Osteoblast (primary cell): ENCODE data around the gene CGREF1. TPM values are rescaled to one million over a fixed set of nuclear protein-coding genes. Genes with fewer than 3 reads are reported as not detected.
"Not testable (repeated sequence)": the region's sequence is repeated elsewhere in the genome, so short reads cannot be mapped to it uniquely, and the experiment has no call there.

ENCODE experiments used
- DNase-seq: peaks from one replicate; pipeline ENCODE4 v3.0.0; 2011; ENCODE audit warnings: low spot score, mixed read lengths; ENCODE audit not compliant: insufficient read length; ENCODE audit errors: missing footprints
- H2AFZ ChIP-seq: 2 replicates; pipeline ENCODE4 v1.6.0; 2011; ENCODE audit warnings: mild to moderate bottlenecking, low read length
- H3K27ac ChIP-seq: 2 replicates; pipeline ENCODE4 v1.5.1; 2011; ENCODE audit warnings: mild to moderate bottlenecking, low read depth, low read length, moderate library complexity
- H3K27me3 ChIP-seq: 2 replicates; pipeline ENCODE4 v1.6.0; 2012; ENCODE audit warnings: mild to moderate bottlenecking, control low read depth, inconsistent platforms, low read length, moderate library complexity; ENCODE audit not compliant: insufficient read depth
- H3K36me3 ChIP-seq: 2 replicates; pipeline ENCODE4 v1.5.1; 2011; ENCODE audit warnings: mild to moderate bottlenecking, low read length, control low read depth, moderate library complexity; ENCODE audit not compliant: insufficient read depth
- H3K4me1 ChIP-seq: 2 replicates; pipeline ENCODE4 v1.5.1; 2011; ENCODE audit warnings: mild to moderate bottlenecking, low read length, control low read depth, moderate library complexity; ENCODE audit not compliant: insufficient read depth
- H3K4me2 ChIP-seq: 2 replicates; pipeline ENCODE4 v1.6.0; 2011; ENCODE audit warnings: mild to moderate bottlenecking, low read length; ENCODE audit not compliant: insufficient read depth
- H3K4me3 ChIP-seq: fragments of 200-600 bp; sonication (generic); 3 replicates; pipeline ENCODE4 v1.5.1; 2012; ENCODE audit warnings: mild to moderate bottlenecking, low read length, inconsistent platforms; ENCODE audit not compliant: insufficient read depth
- H3K79me2 ChIP-seq: 2 replicates; pipeline ENCODE4 v1.6.0; 2012; ENCODE audit warnings: mild to moderate bottlenecking, low read length, control low read depth, inconsistent platforms; ENCODE audit not compliant: insufficient read depth
- H3K9me3 ChIP-seq: 2 replicates; pipeline ENCODE4 v1.5.1; 2011; ENCODE audit warnings: low read depth, low read length, control low read depth
- H4K20me1 ChIP-seq: 2 replicates; pipeline ENCODE4 v1.6.0; 2012; ENCODE audit warnings: mild to moderate bottlenecking, low read length, control low read depth; ENCODE audit not compliant: insufficient read depth
- CTCF ChIP-seq: IDR thresholded peaks from 2 replicates; pipeline ENCODE4 v1.5.1; 2011; ENCODE audit warnings: mild to moderate bottlenecking, low read depth, low read length, moderate library complexity; ENCODE audit errors: extremely low read depth
- total RNA-seq: library from RNA; depleted of rRNA; stranded (reverse); fragments of >200 nt; gene quantifications from 2 replicates; pipeline ENCODE4 v1.2.3, GENCODE V29; 2012

The CGREF1 gene
- total RNA-seq, 1 donor = 14.5 TPM

- Histone ChIP-seq H3K4me3 (peak overlapping the region; percentile 70), H3K9me3 (no peaks in the 10 kb centered on the region), H3K36me3 (no peaks in the 10 kb centered on the region), H3K27me3 (peaks cover 43% of the 10 kb centered on the region), H4K20me1 (peaks cover 3% of the 10 kb centered on the region), H3K79me2 (no peaks in the 10 kb centered on the region), H3K4me1 (no peaks in the 10 kb centered on the region), H2AFZ (peak overlapping the region; percentile 77), H3K4me2 (peak overlapping the region; percentile 91), H3K27ac (no peak overlapping the region)
- no peak for TF ChIP-seq CTCF
- peak; percentile 84 for DNase-seq
These were observed 868 bp downstream of the CGREF1 start for GRCh38 chr2:27117995-27118524.

GRCh38 chr2:27115519-27115918 lies 3.4 kb downstream of the CGREF1 start:
- Histone ChIP-seq H3K36me3 (no peaks in the 10 kb centered on the region), H3K9me3 (no peaks in the 10 kb centered on the region), H3K27me3 (peaks cover 24% of the 10 kb centered on the region), H3K4me1 (no peaks in the 10 kb centered on the region), H4K20me1 (peaks cover 3% of the 10 kb centered on the region), H3K27ac (no peak overlapping the region), H3K4me2 (no peak overlapping the region), H3K4me3 (no peak overlapping the region), H3K79me2 (no peaks in the 10 kb centered on the region), H2AFZ (no peak overlapping the region)
- TF ChIP-seq CTCF = no peak
- peak; percentile 29 for DNase-seq

- not testable (repeated sequence) for H4K20me1 ChIP-seq, H3K79me2 ChIP-seq, H3K27me3 ChIP-seq, H3K4me1 ChIP-seq, H3K9me3 ChIP-seq, H3K4me2 ChIP-seq, H3K27ac ChIP-seq, H2AFZ ChIP-seq, H3K36me3 ChIP-seq, DNase-seq, H3K4me3 ChIP-seq
These were observed 7.4 kb downstream of the CGREF1 start for GRCh38 chr2:27111392-27112078.

- H3K27ac ChIP-seq, H3K9me3 ChIP-seq, H3K27me3 ChIP-seq, H3K4me1 ChIP-seq, H3K4me3 ChIP-seq, H2AFZ ChIP-seq, H3K36me3 ChIP-seq, H3K79me2 ChIP-seq, H4K20me1 ChIP-seq, H3K4me2 ChIP-seq, DNase-seq: not testable (repeated sequence)
These were observed 8.2 kb downstream of the CGREF1 start for GRCh38 chr2:27110603-27111352.
